Measurements from ENCODE around the gene HECTD4.

HECTD4 gene

GRCh38 chr12:112191201-112191600 is 191.0 kb downstream of the HECTD4 start:
- DNase-seq (ENCODE audit: low read depth), result no peak
- no peak for TF ChIP-seq CTCF (IDR thresholded peaks at IDR 0.05; ENCODE audit: insufficient read depth, low read depth, low read length, missing control alignments)
- H3K4me3 ChIP-seq (ENCODE audit: low read depth, low read length), result no peak overlapping the region

- no peak for TF ChIP-seq CTCF (IDR thresholded peaks at IDR 0.05; ENCODE audit: insufficient read depth, low read depth, low read length, missing control alignments)
- no peak for DNase-seq (ENCODE audit: low read depth)
- no peak overlapping the region for H3K4me3 ChIP-seq (ENCODE audit: low read depth, low read length)
These were observed 191.8 kb downstream of the HECTD4 start for GRCh38 chr12:112190231-112191025.

- no peak overlapping the region for H3K4me3 ChIP-seq (ENCODE audit: low read depth, low read length)
- no peak for DNase-seq (ENCODE audit: low read depth)
- no peak for TF ChIP-seq CTCF (IDR thresholded peaks at IDR 0.05; ENCODE audit: insufficient read depth, low read depth, low read length, missing control alignments)
These were observed 194.0 kb downstream of the HECTD4 start for GRCh38 chr12:112188130-112188830.

- no peak for DNase-seq (ENCODE audit: low read depth)
- H3K4me3 ChIP-seq (ENCODE audit: low read depth, low read length), result no peak overlapping the region
- TF ChIP-seq CTCF (IDR thresholded peaks at IDR 0.05; ENCODE audit: insufficient read depth, low read depth, low read length, missing control alignments), result no peak
These were observed 196.9 kb downstream of the HECTD4 start for GRCh38 chr12:112185093-112185923.

GRCh38 chr12:112184056-112184887 is 198.0 kb downstream of the HECTD4 start:
- DNase-seq (ENCODE audit: low read depth), result no peak
- H3K4me3 ChIP-seq (ENCODE audit: low read depth, low read length), result no peak overlapping the region
- TF ChIP-seq CTCF (IDR thresholded peaks at IDR 0.05; ENCODE audit: insufficient read depth, low read depth, low read length, missing control alignments), result no peak
